Smooth muscle cell (in vitro differentiated cells): ENCODE results near the gene SLCO2B1. TPM values are rescaled to one million over a fixed set of nuclear protein-coding genes. Genes with fewer than 3 reads are reported as not detected.

Experiments
- DNase-seq: peaks from one replicate; lab custom pipeline; 2025; ENCODE audit not compliant: unreplicated experiment; lab: John Stamatoyannopoulos, UW
- H2AFZ ChIP-seq: fragments of 200-600 bp; sonication (generic); 2 replicates; pipeline ENCODE4 v1.6.0; 2016; ENCODE audit warnings: antibody characterized with exemption, low read depth, mild to moderate bottlenecking
- H3F3A ChIP-seq: fragments of 200-600 bp; sonication (generic); 2 replicates; pipeline ENCODE4 v1.6.0; 2017; ENCODE audit warnings: antibody characterized with exemption, low read depth
- H3K27ac ChIP-seq: fragments of 200-600 bp; sonication (generic); 2 replicates; pipeline ENCODE4 v1.5.1; 2016; ENCODE audit warnings: low read depth, mild to moderate bottlenecking
- H3K27me3 ChIP-seq: fragments of 200-600 bp; sonication (generic); 2 replicates; pipeline ENCODE4 v1.6.1; 2016; ENCODE audit warnings: low read depth, mild to moderate bottlenecking
- H3K36me3 ChIP-seq: fragments of 200-600 bp; sonication (generic); 2 replicates; pipeline ENCODE4 v1.5.1; 2016; ENCODE audit warnings: low read depth
- H3K4me1 ChIP-seq: fragments of 200-600 bp; sonication (generic); 2 replicates; pipeline ENCODE4 v1.5.1; 2016; ENCODE audit warnings: low read depth
- H3K4me2 ChIP-seq: fragments of 200-600 bp; sonication (generic); 2 replicates; pipeline ENCODE4 v1.6.0; 2016; ENCODE audit warnings: mild to moderate bottlenecking
- H3K4me3 ChIP-seq: fragments of 200-600 bp; sonication (generic); 2 replicates; pipeline ENCODE4 v1.5.1; 2016; ENCODE audit warnings: mild to moderate bottlenecking
- H3K79me2 ChIP-seq: fragments of 200-600 bp; sonication (generic); 2 replicates; pipeline ENCODE4 v1.6.0; 2016; ENCODE audit warnings: low read depth, mild to moderate bottlenecking
- H3K9ac ChIP-seq: fragments of 200-600 bp; sonication (generic); 2 replicates; pipeline ENCODE4 v1.6.0; 2016; ENCODE audit warnings: low read depth
- H3K9me3 ChIP-seq: fragments of 200-600 bp; sonication (generic); replicated peaks from 2 replicates; pipeline ENCODE4 v1.5.1; 2016; ENCODE audit warnings: low read depth
- H4K20me1 ChIP-seq: fragments of 200-600 bp; sonication (generic); 2 replicates; pipeline ENCODE4 v1.6.0; 2016; ENCODE audit warnings: low read depth
- WGBS: methylation state at CpG from one replicate; pipeline ENCODE4 v1.1.7; 2016; ENCODE audit warnings: low lambda C conversion rate; 5-methylcytosine and 5-hydroxymethylcytosine counted together
- polyA plus RNA-seq: library from polyadenylated mRNA; unstranded; fragments of >200 nt; fragmentation: Nextera tagmentation; extraction: Ambion mirVana; gene quantifications from 2 replicates; pipeline ENCODE4 v1.2.1, GENCODE V29; 2016
- total RNA-seq: library from RNA; depleted of rRNA; stranded (reverse); fragments of >200 nt; gene quantifications from 2 replicates; pipeline ENCODE4 v1.2.3, GENCODE V29; 2014
- TF ChIP-seq, protein P1 (sequence below): fragments of 200-600 bp; sonication (generic); IDR thresholded peaks from 2 replicates; pipeline ENCODE4 v1.5.1; 2017; ENCODE audit warnings: borderline replicate concordance, mild to moderate bottlenecking, antibody characterized with exemption; ENCODE audit not compliant: insufficient read depth, poor library complexity, severe bottlenecking

The SLCO2B1 gene
- total and polyA plus RNA-seq, 2 experiments from 2014 or later: 0.30 TPM; not detected in 1

DNA sequence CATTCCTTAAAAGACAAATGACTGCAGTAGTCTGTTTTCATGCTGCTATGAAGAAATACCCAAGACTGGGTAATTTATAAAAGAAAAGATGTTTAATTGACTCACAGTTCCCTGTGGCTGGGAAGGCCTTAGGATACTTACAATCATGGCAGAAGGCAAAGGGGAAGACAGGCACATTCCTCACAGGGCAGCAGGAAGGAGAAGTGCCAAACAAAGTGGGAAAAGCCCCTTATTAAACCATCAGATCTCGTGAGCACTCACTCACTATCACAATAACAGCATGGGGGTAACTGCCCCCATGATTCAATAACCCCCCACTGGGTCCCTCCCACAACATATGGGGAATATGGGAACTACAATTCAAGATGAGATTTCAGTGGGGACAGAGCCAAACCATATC lies 37.9 kb upstream of the SLCO2B1 start:
- Histone ChIP-seq H3K4me1 (no peaks in the 10 kb centered on the region), H3F3A (no peaks in the 10 kb centered on the region), H3K79me2 (no peaks in the 10 kb centered on the region), H3K4me2 (no peak overlapping the region), H4K20me1 (no peaks in the 10 kb centered on the region), H3K9ac (no peak overlapping the region), H3K36me3 (no peaks in the 10 kb centered on the region), H3K27me3 (no peaks in the 10 kb centered on the region), H3K27ac (no peak overlapping the region), H3K9me3 (peaks cover 2% of the 10 kb centered on the region), H2AFZ (no peak overlapping the region), H3K4me3 (no peak overlapping the region)
- DNase-seq: no peak
- 60% methylated on average over 1 of the region's 1 CpG for WGBS
- TF ChIP-seq, protein P1, sequence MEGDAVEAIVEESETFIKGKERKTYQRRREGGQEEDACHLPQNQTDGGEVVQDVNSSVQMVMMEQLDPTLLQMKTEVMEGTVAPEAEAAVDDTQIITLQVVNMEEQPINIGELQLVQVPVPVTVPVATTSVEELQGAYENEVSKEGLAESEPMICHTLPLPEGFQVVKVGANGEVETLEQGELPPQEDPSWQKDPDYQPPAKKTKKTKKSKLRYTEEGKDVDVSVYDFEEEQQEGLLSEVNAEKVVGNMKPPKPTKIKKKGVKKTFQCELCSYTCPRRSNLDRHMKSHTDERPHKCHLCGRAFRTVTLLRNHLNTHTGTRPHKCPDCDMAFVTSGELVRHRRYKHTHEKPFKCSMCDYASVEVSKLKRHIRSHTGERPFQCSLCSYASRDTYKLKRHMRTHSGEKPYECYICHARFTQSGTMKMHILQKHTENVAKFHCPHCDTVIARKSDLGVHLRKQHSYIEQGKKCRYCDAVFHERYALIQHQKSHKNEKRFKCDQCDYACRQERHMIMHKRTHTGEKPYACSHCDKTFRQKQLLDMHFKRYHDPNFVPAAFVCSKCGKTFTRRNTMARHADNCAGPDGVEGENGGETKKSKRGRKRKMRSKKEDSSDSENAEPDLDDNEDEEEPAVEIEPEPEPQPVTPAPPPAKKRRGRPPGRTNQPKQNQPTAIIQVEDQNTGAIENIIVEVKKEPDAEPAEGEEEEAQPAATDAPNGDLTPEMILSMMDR: no peak

DNA sequence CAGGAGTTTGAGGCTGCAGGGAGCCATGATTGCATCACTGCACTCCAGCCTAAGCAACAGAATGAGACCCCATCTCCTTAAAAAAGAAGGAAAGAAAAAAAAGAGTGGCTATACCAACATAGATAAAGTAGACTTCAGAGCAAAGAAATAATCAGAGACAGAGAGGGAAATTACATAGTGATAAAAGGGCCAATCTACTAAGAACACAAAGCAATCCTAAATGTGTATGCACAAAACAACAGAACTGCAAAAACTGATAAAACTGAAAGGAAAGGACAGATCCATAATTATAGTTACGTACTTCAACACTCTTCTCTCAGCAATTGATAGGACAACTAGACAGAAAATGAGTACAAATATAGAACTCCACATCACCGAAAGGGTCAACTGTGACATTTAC lies 36.4 kb upstream of the SLCO2B1 start:
- WGBS: 100% methylated on average over 2 of the region's 2 CpGs
- peaks cover 2% of the 10 kb centered on the region for H3K9me3 ChIP-seq
- H3K79me2 ChIP-seq: no peaks in the 10 kb centered on the region
- H4K20me1 ChIP-seq: no peaks in the 10 kb centered on the region
- no peak overlapping the region for H3K4me2 ChIP-seq
- H2AFZ ChIP-seq: no peak overlapping the region
- H3K27me3 ChIP-seq: no peaks in the 10 kb centered on the region
- H3K27ac ChIP-seq: no peak overlapping the region
- no peak overlapping the region for H3K4me3 ChIP-seq
- no peaks in the 10 kb centered on the region for H3K4me1 ChIP-seq
- no peak for DNase-seq
- no peaks in the 10 kb centered on the region for H3F3A ChIP-seq
- no peaks in the 10 kb centered on the region for H3K36me3 ChIP-seq
- H3K9ac ChIP-seq: no peak overlapping the region
- TF ChIP-seq, protein P1: no peak

DNA sequence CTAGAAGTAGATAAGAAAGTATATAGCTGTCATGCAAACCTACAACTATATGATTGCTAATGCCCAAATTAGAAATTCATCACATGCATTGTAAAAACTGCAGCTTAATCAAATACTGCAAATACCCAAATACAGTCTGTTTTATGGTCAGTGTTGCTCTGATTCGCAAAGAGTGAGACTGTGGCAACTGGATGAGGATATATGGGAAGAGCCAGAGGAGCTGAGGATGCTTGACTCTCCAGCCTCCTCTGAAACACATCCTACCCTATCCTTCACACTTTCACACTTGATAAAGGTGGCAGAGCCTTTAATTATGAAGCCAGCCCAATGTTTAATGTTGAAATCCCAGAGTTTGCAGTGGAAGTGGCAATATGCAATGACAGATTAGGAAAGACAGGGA lies 32.3 kb upstream of the SLCO2B1 start:
- Histone ChIP-seq H3K27me3 (no peaks in the 10 kb centered on the region), H3K36me3 (no peaks in the 10 kb centered on the region), H3K4me3 (no peak overlapping the region), H4K20me1 (no peaks in the 10 kb centered on the region), H2AFZ (no peak overlapping the region), H3F3A (no peaks in the 10 kb centered on the region), H3K9me3 (peaks cover 2% of the 10 kb centered on the region), H3K4me1 (no peaks in the 10 kb centered on the region), H3K27ac (no peak overlapping the region), H3K4me2 (no peak overlapping the region), H3K9ac (no peak overlapping the region), H3K79me2 (no peaks in the 10 kb centered on the region)
- TF ChIP-seq, protein P1: no peak
- WGBS: 56% methylated on average over 1 of the region's 1 CpG
- DNase-seq: no peak

DNA sequence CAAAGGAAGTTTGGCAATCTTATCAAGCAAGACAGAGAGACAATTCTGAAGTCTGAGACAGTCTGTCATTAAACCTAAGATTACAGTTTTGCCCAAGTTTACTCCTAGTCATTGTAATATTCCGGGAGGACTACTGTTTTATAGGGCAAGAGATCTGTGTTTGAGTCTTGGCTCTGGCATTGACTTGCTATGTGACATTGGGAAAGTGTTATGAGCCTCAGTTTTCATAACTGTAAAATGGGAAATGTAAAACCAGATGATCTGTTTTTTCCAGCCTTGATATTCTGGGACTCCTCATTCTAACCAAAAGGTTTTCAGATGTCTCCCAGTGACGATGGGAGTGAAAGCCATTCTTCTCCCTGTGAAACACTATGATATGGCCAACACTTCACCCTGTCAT lies 24.3 kb upstream of the SLCO2B1 start:
- 81% methylated on average over 2 of the region's 2 CpGs for WGBS
- no peak overlapping the region for H3K27ac ChIP-seq
- no peaks in the 10 kb centered on the region for H3K79me2 ChIP-seq
- no peak overlapping the region for H3K4me3 ChIP-seq
- DNase-seq: no peak
- no peaks in the 10 kb centered on the region for H3F3A ChIP-seq
- H3K4me1 ChIP-seq: no peaks in the 10 kb centered on the region
- H3K9me3 ChIP-seq: no peaks in the 10 kb centered on the region
- H3K27me3 ChIP-seq: no peaks in the 10 kb centered on the region
- H4K20me1 ChIP-seq: no peaks in the 10 kb centered on the region
- H2AFZ ChIP-seq: no peak overlapping the region
- H3K4me2 ChIP-seq: no peak overlapping the region
- TF ChIP-seq, protein P1: no peak
- no peak overlapping the region for H3K9ac ChIP-seq
- no peaks in the 10 kb centered on the region for H3K36me3 ChIP-seq
